Breast epithelium (tissue), 4 donors: ENCODE results near the gene IDUA. TPM values are rescaled to one million over a fixed set of nuclear protein-coding genes. Genes with fewer than 3 reads are reported as not detected.

Experiments
- DNase-seq, 2 donors: peaks; one replicate each; pipeline ENCODE4 v3.0.0-alpha.2; 2019; ENCODE audit warnings: low spot score in 2 of 2
- H3K27ac ChIP-seq, 2 donors: fragments of 200-600 bp; sonication (generic) in 1 of 2; one replicate each; pipeline ENCODE4 v1.5.1; 2016 to 2019; ENCODE audit warnings: mild to moderate bottlenecking in 1 of 2
- H3K27me3 ChIP-seq, 2 donors: fragments of 200-600 bp; sonication (generic) in 1 of 2; one replicate each; pipeline versions ENCODE4 v1.5.1 to v1.6.0; 2017 to 2019; ENCODE audit warnings: control low read depth in 1 of 2, mild to moderate bottlenecking in 1 of 2
- H3K36me3 ChIP-seq: fragments of 200-600 bp; one replicate; pipeline ENCODE4 v1.5.1; 2019
- H3K4me1 ChIP-seq, 2 donors: fragments of 200-600 bp; sonication (generic); one replicate each; pipeline ENCODE4 v1.5.1; 2016 to 2019; ENCODE audit warnings: control low read depth in 1 of 2
- H3K4me3 ChIP-seq, 3 donors: fragments of 200-600 bp; sonication (generic); 1 replicate in 2 of 3; 2 replicates in 1 of 3; pipeline ENCODE4 v1.5.1; 2016 to 2019; ENCODE audit warnings: mild to moderate bottlenecking in 3 of 3, moderate library complexity in 2 of 3
- H3K9me3 ChIP-seq, 2 donors: fragments of 200-600 bp; sonication (generic) in 1 of 2; one replicate each; pipeline ENCODE4 v1.5.1; 2016 to 2019; ENCODE audit warnings: control low read depth in 1 of 2
- POLR2A ChIP-seq: fragments of 450-650 bp; IDR thresholded peaks from one replicate; pipeline ENCODE4 v1.6.1; 2016; ENCODE audit warnings: antibody characterized with exemption, mild to moderate bottlenecking, moderate library complexity
- POLR2AphosphoS5 ChIP-seq, 3 donors: sonication (generic); formaldehyde crosslinking; IDR thresholded peaks; one replicate each; pipeline ENCODE4 v1.6.1; 2017; ENCODE audit warnings: antibody characterized with exemption in 3 of 3
- intact Hi-C: fragments of 100-400 bp; cut with DNase I; formaldehyde crosslinking; loops from one replicate; pipeline ENCODE4 v1.15.1; 2023; ENCODE audit warnings: low total_unique reads
- total RNA-seq, 3 donors: library from RNA; depleted of rRNA; stranded (reverse); fragments of >200 nt; gene quantifications; one replicate each; pipeline ENCODE4 v1.1.0, GENCODE V29; 2016
- TF ChIP-seq, protein P1 (sequence below), 3 donors: fragments of 450-650 bp; IDR thresholded peaks; one replicate each; pipeline ENCODE4 v1.5.1; 2016 to 2017; ENCODE audit warnings: antibody characterized with exemption in 3 of 3, mild to moderate bottlenecking in 3 of 3, moderate library complexity in 3 of 3

IDUA gene
- total RNA-seq, 3 donors from 2014 or later, result 16.3 to 32.8 (median 28.2) TPM

DNA sequence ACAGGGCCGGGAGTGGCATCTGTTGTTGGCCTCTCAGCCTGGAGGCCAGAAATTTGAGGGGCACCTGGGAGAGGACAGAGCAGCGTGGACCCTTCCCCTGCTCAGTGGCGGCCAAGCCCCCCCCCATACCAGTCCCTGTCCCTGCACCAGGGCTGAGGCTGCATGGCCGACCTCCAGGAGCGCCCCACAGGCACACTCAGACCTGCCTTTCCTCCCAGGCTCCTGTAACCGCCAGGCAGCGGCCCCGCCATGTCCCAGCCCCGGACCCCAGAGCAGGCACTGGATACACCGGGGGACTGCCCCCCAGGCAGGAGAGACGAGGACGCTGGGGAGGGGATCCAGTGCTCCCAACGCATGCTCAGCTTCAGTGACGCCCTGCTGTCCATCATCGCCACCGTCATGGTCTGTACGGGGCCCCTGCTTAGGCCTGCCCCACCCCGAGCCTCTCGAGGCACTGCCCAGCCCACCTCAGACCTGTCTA is 39.3 kb upstream of the IDUA start:
- DNase-seq, result peak in 1 of 2 donors; percentile 48
- Histone ChIP-seq H3K4me3 (no peak overlapping the region), H3K4me1 (no peaks in the 10 kb centered on the region), H3K27ac (no peak overlapping the region), H3K36me3 (no peaks in the 10 kb centered on the region), H3K9me3 (no peaks in the 10 kb centered on the region), H3K27me3 (no peaks in the 10 kb centered on the region)
- TF ChIP-seq POLR2A (no peak), POLR2AphosphoS5 (IDR thresholded peaks at IDR 0.05) (no peak)
- TF ChIP-seq, protein P1, sequence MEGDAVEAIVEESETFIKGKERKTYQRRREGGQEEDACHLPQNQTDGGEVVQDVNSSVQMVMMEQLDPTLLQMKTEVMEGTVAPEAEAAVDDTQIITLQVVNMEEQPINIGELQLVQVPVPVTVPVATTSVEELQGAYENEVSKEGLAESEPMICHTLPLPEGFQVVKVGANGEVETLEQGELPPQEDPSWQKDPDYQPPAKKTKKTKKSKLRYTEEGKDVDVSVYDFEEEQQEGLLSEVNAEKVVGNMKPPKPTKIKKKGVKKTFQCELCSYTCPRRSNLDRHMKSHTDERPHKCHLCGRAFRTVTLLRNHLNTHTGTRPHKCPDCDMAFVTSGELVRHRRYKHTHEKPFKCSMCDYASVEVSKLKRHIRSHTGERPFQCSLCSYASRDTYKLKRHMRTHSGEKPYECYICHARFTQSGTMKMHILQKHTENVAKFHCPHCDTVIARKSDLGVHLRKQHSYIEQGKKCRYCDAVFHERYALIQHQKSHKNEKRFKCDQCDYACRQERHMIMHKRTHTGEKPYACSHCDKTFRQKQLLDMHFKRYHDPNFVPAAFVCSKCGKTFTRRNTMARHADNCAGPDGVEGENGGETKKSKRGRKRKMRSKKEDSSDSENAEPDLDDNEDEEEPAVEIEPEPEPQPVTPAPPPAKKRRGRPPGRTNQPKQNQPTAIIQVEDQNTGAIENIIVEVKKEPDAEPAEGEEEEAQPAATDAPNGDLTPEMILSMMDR (IDR thresholded peaks at IDR 0.05), result no peak
- intact Hi-C loops, result no loop called here

DNA sequence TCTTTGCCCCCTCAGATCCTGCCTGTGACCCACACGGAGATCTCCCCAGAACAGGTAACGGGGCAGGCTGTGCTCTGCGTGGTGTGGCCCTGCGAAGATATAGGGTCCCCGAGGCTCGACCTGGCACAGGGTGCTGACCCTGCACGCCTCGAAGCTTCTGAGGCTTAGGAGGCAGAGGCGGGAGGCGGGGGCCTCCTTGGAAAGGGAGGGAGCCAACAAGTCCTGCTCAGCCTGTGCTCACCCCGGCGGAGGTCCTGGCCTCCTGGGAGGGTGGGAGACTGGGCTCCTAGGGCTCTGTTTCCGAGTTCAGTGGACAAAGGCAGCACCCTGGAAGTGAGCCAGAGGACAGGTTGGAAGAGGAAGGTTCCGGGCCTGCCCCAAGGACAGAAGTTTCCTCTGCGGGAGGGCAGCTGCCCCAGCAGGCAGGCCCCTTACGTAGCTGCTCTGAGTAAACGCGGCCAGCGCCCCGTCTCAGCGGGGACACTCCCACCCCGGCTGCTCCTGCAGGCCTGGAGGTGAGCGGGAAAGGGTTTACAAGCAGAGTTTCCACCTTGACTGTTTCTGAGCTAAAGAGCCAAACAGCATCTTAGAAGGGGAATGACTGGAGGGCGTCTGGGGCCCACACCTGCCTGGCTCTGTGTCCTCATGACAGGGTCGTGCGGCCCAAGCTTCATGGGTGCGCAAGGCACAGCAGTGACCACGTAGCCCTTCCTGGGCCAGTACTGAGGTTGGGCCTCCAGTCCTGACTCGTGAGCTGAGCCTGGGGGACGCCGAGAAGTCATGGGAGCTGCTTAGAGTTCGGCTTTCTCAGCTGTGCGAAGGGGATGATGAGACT is 38.5 kb upstream of the IDUA start:
- no peaks in the 10 kb centered on the region for H3K36me3 ChIP-seq
- TF ChIP-seq, protein P1 (IDR thresholded peaks at IDR 0.05), result no peak
- TF ChIP-seq POLR2AphosphoS5 (IDR thresholded peaks at IDR 0.05) (no peak), POLR2A (no peak)
- peak in 1 of 2 donors; percentile 46 for DNase-seq
- no peaks in the 10 kb centered on the region for H3K4me1 ChIP-seq
- no peaks in the 10 kb centered on the region for H3K9me3 ChIP-seq
- no peaks in the 10 kb centered on the region for H3K27me3 ChIP-seq
- H3K4me3 ChIP-seq, result no peak overlapping the region
- no peak overlapping the region for H3K27ac ChIP-seq
- intact Hi-C loops, result no loop called here

DNA sequence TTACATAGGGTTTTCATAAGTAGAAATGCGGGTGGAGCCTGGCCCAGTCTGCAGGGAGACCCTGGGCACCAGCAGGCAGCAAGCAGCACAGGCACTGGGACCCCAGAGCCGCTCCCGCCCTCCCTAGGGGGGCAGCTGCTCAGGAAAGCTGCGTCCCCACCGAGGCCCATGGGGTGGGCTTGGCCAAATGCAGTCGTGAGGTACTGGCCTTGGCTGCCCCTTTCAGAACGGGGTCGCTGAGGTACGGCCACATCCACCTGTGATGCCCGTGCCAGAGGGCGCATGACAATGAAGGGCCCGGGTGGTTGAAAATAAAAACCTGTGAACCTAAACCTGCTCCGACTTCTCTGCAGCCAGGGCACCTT is 37.9 kb upstream of the IDUA start:
- TF ChIP-seq POLR2A, result no peak
- TF ChIP-seq, protein P1 (IDR thresholded peaks at IDR 0.05), result no peak
- no peak for TF ChIP-seq POLR2AphosphoS5 (IDR thresholded peaks at IDR 0.05)
- Histone ChIP-seq H3K27ac (no peak overlapping the region), H3K9me3 (no peaks in the 10 kb centered on the region), H3K4me1 (no peaks in the 10 kb centered on the region), H3K4me3 (no peak overlapping the region), H3K36me3 (no peaks in the 10 kb centered on the region), H3K27me3 (no peaks in the 10 kb centered on the region)
- peak in 1 of 2 donors; percentile 34 for DNase-seq
- intact Hi-C loops, result no loop called here

DNA sequence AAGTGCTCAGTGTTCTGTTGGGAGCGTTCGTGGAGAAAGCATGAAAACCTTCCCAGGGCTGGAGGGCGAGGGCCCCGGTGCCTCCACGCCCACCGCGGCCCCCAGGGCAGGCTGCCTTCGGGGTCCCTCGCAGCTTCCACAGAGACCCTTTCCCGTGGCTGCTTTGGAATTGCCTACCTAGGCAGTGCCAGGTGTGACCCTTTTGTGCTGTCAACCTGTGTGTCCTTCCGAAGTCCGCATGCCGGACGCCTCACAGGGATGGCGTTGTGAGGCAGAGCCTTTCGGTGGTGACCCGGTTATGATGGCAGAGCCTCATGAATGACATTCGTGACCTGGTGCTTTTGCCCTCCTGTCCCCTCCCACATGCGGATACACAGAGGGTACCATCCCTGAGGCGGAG is 37.2 kb upstream of the IDUA start:
- Histone ChIP-seq H3K9me3 (no peaks in the 10 kb centered on the region), H3K27ac (no peak overlapping the region), H3K27me3 (no peaks in the 10 kb centered on the region), H3K36me3 (no peaks in the 10 kb centered on the region), H3K4me3 (no peak overlapping the region), H3K4me1 (no peaks in the 10 kb centered on the region)
- DNase-seq, result peak in 1 of 2 donors; percentile 38
- TF ChIP-seq, protein P1 (IDR thresholded peaks at IDR 0.05), result no peak
- TF ChIP-seq POLR2AphosphoS5 (IDR thresholded peaks at IDR 0.05), result no peak
- TF ChIP-seq POLR2A, result no peak
- intact Hi-C loops, result no loop called here
